GM06990 (cell line): ENCODE measurements around the gene CDH4.

Experiments
- DNase-seq: peaks from one replicate; pipeline ENCODE4 v3.0.0-alpha.2; 2011; ENCODE audit not compliant: insufficient read length; ENCODE audit errors: extremely low read depth
- H3K27me3 ChIP-seq: replicated peaks from 2 replicates; pipeline ENCODE4 v1.6.0; 2011; ENCODE audit warnings: low read length; ENCODE audit not compliant: control insufficient read depth, insufficient read depth
- H3K36me3 ChIP-seq: 2 replicates; pipeline ENCODE4 v1.5.1; 2011; ENCODE audit warnings: low read length; ENCODE audit not compliant: control insufficient read depth, insufficient read depth
- H3K4me3 ChIP-seq: replicated peaks from 2 replicates; pipeline ENCODE4 v1.5.1; 2011; ENCODE audit warnings: low read depth, mild to moderate bottlenecking, control low read depth, low read length
- TF ChIP-seq, protein P1 (sequence below): IDR thresholded peaks from 2 replicates; pipeline ENCODE4 v1.5.1; 2011; ENCODE audit warnings: low read length, control low read depth, mild to moderate bottlenecking, inconsistent platforms; ENCODE audit not compliant: insufficient read depth, poor library complexity, severe bottlenecking

Gene CDH4

DNA sequence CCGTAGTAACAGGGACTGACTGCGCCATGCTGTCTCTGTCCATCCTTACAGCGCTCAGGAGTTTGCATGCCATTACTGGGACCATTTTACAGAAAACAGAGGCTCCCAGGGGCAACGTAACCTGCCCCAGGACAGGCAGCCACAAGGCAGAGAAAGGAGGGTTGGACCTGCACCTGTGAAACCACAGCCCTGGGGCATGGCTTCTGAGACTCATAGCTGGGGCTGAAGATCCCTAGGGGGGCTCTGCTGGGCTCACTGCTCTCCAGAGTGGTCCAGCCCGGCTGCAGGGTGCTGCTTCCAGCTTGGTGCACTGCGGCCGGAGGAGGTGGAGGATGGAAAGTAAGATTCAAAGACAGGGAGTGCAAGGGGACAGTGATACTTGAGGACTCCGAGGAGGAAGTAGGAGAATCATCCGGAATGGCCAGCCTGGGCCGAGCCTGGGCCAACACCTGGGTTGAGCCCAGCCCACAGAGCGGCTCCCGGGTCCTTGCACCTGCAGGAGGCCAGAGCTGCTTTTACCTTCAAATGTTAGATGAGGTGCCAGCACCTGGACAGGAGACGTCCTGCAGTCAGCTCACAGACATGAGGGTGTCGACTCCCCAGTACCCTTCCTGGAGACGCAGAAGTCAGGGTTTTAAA is 183.2 kb downstream of the CDH4 start:
- Histone ChIP-seq H3K36me3 (no peaks in the 10 kb centered on the region), H3K4me3 (no peak overlapping the region), H3K27me3 (no peaks in the 10 kb centered on the region)
- TF ChIP-seq, protein P1, sequence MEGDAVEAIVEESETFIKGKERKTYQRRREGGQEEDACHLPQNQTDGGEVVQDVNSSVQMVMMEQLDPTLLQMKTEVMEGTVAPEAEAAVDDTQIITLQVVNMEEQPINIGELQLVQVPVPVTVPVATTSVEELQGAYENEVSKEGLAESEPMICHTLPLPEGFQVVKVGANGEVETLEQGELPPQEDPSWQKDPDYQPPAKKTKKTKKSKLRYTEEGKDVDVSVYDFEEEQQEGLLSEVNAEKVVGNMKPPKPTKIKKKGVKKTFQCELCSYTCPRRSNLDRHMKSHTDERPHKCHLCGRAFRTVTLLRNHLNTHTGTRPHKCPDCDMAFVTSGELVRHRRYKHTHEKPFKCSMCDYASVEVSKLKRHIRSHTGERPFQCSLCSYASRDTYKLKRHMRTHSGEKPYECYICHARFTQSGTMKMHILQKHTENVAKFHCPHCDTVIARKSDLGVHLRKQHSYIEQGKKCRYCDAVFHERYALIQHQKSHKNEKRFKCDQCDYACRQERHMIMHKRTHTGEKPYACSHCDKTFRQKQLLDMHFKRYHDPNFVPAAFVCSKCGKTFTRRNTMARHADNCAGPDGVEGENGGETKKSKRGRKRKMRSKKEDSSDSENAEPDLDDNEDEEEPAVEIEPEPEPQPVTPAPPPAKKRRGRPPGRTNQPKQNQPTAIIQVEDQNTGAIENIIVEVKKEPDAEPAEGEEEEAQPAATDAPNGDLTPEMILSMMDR: no peak
- no peak for DNase-seq

DNA sequence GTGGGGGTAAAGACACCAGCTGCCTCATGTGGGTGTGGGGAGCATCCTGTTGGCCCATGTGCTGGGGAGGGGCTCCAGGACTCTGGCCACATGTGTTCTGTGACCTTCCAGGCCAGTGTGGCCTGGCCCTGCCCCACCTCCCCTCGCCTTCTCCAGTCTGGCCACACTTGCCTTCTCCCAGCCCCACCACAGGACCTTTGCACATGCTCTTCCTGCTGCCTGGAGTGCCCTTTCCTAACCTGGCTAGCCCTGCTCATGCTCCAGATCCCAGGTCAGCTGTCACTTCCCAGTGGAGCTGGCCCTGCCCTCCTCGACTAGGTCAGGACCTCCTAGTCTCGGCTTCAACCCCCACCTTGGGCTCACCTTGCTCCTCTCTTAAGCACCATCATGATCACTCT is 183.8 kb downstream of the CDH4 start:
- no peak for DNase-seq
- TF ChIP-seq, protein P1: no peak
- H3K4me3 ChIP-seq: no peak overlapping the region

DNA sequence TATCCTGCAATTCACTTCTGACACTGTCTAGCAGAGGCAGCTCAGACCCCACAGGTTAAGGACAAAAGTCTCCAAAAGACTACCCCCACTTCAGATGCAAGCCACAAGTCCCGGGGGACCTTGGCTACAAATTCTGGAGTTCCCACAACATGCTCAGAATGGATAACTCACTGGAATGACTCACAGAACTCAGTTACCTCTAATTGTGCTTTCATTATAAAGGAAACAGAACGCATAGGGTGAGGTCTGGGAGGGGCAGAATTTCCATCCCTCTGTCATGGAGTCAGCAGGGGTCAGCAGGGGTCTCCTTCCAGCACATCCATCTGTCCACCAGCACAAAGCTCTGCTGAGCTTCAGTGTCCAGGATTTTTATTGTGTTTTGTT is 184.2 kb downstream of the CDH4 start:
- TF ChIP-seq, protein P1: no peak
- Histone ChIP-seq H3K4me3 (no peak overlapping the region), H3K27me3 (no peaks in the 10 kb centered on the region), H3K36me3 (no peaks in the 10 kb centered on the region)
- no peak for DNase-seq

More for the DNA sequence above, 183.8 kb downstream of the CDH4 start:
- Histone ChIP-seq H3K36me3 (no peaks in the 10 kb centered on the region), H3K27me3 (no peaks in the 10 kb centered on the region)

DNA sequence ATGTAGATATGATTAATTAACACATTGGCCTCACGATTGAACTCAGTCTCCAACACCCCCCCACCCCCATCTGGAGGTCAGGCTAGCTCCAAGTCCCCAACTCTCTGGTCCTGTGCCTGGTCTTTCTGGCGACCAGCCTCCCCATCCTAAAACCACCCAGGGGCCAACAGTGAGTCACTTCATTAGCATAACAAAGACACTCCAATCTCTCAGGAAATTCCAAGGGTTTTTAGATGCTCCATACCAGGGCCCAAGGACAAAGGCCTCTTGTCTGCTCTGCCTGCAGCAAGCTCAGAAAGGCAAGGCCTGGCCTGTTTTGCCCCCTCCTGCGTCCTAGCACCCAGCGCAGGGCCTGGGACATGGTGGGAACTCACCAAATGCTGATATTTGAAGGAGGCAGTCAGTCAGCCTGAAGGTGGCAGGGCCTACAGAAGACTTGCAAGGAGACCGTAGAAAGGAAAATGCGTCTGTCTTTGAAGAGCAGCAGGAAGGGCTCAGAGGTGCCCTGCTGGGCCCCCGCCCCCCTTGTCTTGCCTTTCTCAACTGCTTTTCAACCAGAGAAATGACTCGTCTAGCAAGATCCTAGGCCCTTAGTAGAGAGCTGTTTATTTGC is 184.7 kb downstream of the CDH4 start:
- Histone ChIP-seq H3K27me3 (no peaks in the 10 kb centered on the region), H3K4me3 (no peak overlapping the region), H3K36me3 (no peaks in the 10 kb centered on the region)
- TF ChIP-seq, protein P1: no peak
- no peak for DNase-seq

DNA sequence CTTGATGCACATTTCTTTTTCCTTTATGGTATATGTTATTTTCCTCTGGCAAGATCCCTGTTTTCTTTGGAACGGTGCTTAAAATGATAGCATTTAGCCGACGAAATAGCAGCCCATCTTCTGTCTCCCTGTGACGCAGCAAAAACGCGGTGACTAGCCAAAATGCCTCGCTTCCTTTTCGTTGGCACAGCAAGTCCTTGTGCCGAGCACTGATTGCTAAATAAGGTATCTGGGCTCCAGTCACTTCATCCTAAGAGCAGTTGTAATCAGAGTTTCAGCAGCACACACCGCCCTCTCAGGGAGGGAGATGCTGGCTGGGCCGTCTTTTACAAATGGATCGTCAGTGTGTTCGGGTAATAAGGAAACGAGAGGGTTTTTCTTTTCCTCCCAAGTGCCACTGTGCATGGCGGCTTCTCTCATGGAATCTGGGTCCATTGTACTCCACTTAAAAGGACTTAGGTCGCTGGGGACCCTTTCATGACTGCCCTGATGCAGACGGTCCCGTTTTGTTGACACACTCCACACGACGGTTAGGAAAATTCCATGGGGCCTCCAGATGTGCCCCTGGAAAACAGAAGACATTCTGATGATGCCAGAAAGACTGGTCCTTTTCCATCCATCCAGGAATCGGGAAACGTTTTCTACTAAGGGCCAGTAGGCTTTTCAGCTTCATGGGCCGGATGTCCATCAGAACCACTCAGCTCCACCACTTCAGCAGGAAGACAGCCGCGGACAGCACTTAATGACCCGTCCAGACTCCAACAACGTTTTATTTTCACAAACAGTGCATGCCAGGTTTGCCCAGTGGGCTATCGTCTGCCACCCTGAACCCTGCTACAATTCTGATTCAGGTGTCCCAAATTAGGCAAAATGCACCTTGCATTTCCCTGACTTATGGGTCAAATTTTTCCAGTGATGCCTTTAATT is 185.5 kb downstream of the CDH4 start:
- Histone ChIP-seq H3K27me3 (no peaks in the 10 kb centered on the region), H3K36me3 (no peaks in the 10 kb centered on the region), H3K4me3 (no peak overlapping the region)
- TF ChIP-seq, protein P1: no peak
- DNase-seq: no peak
